Esophagus squamous epithelium (tissue), 5 donors: Measurements from ENCODE around the gene ZNF628. TPM values are rescaled to one million over a fixed set of nuclear protein-coding genes. Genes with fewer than 3 reads are reported as not detected.

Source experiments
- DNase-seq: peaks from one replicate; lab custom pipeline; 2025; lab: John Stamatoyannopoulos, UW
- H3K27ac ChIP-seq, 4 donors: fragments of 200-600 bp; sonication (generic); one replicate each; pipeline ENCODE4 v1.5.1; 2016 to 2019; ENCODE audit warnings: mild to moderate bottlenecking in 1 of 4
- H3K27me3 ChIP-seq, 4 donors: fragments of 200-600 bp; sonication (generic); 1 replicate in 3 of 4; 2 replicates in 1 of 4; pipeline versions ENCODE4 v1.5.1 to v1.6.0; 2017 to 2021; ENCODE audit warnings: antibody characterized with exemption in 1 of 4
- H3K36me3 ChIP-seq, 3 donors: fragments of 200-600 bp; sonication (generic); one replicate each; pipeline ENCODE4 v1.5.1; 2016 to 2019
- H3K4me1 ChIP-seq, 3 donors: fragments of 200-600 bp; sonication (generic); one replicate each; pipeline ENCODE4 v1.5.1; 2017 to 2019
- H3K4me3 ChIP-seq, 4 donors: fragments of 200-600 bp; sonication (generic); 1 replicate in 3 of 4; 2 replicates in 1 of 4; pipeline ENCODE4 v1.5.1; 2016 to 2019; ENCODE audit warnings: mild to moderate bottlenecking in 2 of 4, moderate library complexity in 1 of 4
- H3K9me3 ChIP-seq, 3 donors: fragments of 200-600 bp; sonication (generic); one replicate each; pipeline ENCODE4 v1.5.1; 2016 to 2019
- POLR2A ChIP-seq, 4 donors: fragments of 450-650 bp; IDR thresholded peaks; one replicate each; pipeline ENCODE4 v1.6.1; 2017; ENCODE audit warnings: antibody characterized with exemption in 4 of 4, mild to moderate bottlenecking in 4 of 4, moderate library complexity in 3 of 4
- WGBS, 2 donors: methylation state at CpG; one replicate each; pipeline ENCODE4 v1.1.5; 2018; 5-methylcytosine and 5-hydroxymethylcytosine counted together
- intact Hi-C: fragments of 100-400 bp; cut with DNase I; formaldehyde crosslinking; loops from one replicate; pipeline ENCODE4 v1.15.0; 2022
- total RNA-seq, 4 donors: library from RNA; depleted of rRNA; stranded (reverse); fragments of >200 nt; gene quantifications; one replicate each; pipeline ENCODE4 v1.1.0, GENCODE V29; 2016
- TF ChIP-seq, protein P1 (sequence below), 6 experiments: fragments of 450-650 bp in 4 of 6; fragments of 200-600 bp in 2 of 6; sonication (generic) in 2 of 6; IDR thresholded peaks; one replicate each; pipeline ENCODE4 v1.5.1; 2016 to 2019; ENCODE audit warnings: antibody characterized with exemption in 6 of 6, mild to moderate bottlenecking in 4 of 6, moderate library complexity in 4 of 6
- donor health status: DM: yes; HTN: yes; CAD: no.

ZNF628 gene
- total RNA-seq, 4 donors from 2014 or later: 4.4 to 22.0 (median 6.8) TPM

DNA sequence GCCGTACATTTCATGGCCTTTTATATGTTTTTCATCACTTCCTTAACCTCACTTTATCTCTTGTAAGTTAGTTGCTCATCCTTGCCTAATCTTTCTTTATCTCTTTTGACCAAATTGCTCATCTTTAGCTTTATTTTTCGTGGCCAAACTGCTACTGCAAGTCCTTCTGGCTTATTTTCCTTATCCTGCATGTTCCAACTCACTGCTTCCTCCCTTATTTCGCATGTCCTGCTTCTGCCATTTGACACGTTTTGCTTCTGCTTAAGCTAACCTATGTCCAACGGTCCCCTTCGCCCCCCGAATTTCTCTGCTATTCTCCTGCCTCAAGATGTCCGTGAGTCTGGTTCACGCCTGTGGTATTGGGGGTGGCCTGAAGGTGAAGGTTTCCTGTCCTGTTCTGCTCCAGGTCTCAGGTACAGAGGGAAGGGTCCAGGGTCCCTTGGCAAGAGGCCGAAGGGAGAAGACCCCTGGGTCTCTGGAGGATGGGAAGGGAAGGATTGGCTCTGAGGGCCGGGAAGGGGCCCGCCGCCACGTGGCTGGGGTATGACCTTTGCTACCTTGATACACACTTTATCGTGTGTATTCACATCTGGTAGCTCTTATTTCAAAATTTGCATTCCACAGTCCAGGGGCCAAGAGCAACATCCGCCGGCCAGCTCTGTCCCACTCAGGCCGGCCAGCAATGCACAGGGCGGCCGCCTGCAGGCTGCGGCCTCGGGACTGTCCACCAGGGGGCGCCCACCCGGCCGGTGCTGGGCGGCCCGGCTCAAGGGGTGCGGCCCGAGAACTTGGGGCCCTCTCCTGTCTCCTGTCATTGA, 9.0 kb upstream of the ZNF628 start:
- Histone ChIP-seq H3K4me1 (peaks cover 8 to 12% (median 9%) of the 10 kb centered on the region in 3 donors), H3K27me3 (no peaks in the 10 kb centered on the region), H3K36me3 (no peaks in the 10 kb centered on the region), H3K4me3 (no peak overlapping the region), H3K9me3 (no peaks in the 10 kb centered on the region), H3K27ac (no peak overlapping the region)
- TF ChIP-seq, protein P1, sequence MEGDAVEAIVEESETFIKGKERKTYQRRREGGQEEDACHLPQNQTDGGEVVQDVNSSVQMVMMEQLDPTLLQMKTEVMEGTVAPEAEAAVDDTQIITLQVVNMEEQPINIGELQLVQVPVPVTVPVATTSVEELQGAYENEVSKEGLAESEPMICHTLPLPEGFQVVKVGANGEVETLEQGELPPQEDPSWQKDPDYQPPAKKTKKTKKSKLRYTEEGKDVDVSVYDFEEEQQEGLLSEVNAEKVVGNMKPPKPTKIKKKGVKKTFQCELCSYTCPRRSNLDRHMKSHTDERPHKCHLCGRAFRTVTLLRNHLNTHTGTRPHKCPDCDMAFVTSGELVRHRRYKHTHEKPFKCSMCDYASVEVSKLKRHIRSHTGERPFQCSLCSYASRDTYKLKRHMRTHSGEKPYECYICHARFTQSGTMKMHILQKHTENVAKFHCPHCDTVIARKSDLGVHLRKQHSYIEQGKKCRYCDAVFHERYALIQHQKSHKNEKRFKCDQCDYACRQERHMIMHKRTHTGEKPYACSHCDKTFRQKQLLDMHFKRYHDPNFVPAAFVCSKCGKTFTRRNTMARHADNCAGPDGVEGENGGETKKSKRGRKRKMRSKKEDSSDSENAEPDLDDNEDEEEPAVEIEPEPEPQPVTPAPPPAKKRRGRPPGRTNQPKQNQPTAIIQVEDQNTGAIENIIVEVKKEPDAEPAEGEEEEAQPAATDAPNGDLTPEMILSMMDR (IDR thresholded peaks at IDR 0.05): peak; percentile 95 to 100 (median 96)
- no peak for TF ChIP-seq POLR2A (IDR thresholded peaks at IDR 0.05)
- intact Hi-C loops: loop anchor here (5.0 kb wide), 1 partner anchor 35 kb away; no protein-coding TSS in a partner anchor
- 35 to 67% methylated on average over 9 to 17 of the region's 29 CpGs for WGBS, 2 donors
- no peak for DNase-seq

DNA sequence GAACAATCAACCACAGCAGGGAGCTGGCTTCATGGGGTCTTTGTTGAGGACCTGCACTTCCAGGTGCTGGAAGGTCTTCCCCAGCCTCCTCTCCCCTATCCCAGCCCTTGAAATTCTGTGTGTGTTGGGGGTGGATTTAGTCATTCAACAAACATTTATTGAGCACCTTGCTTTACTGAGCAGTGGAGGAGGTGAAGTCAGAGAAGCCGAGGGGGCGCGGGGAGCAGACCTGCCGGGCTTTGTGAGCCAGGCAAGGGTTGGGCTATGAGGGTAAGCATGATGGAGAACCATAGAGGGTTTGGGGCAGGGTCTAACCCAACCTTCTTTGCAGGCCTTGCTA, 8.4 kb upstream of the ZNF628 start:
- H3K27ac ChIP-seq: no peak overlapping the region
- H3K4me1 ChIP-seq: peaks cover 8 to 10% (median 9%) of the 10 kb centered on the region in 3 donors
- intact Hi-C loops: loop anchor here (5.0 kb wide), 1 partner anchor 34 kb away; no protein-coding TSS in a partner anchor
- H3K4me3 ChIP-seq: no peak overlapping the region
- no peaks in the 10 kb centered on the region for H3K27me3 ChIP-seq
- no peak for DNase-seq
- H3K36me3 ChIP-seq: no peaks in the 10 kb centered on the region
- WGBS, 2 donors: 8% methylated on average over 4 of the region's 4 CpGs; no CpG with 5 or more reads in 1 of the 2 donors
- TF ChIP-seq, protein P1 (IDR thresholded peaks at IDR 0.05): peak in 2 of 6 experiments; percentile 2 to 22
- no peak for TF ChIP-seq POLR2A (IDR thresholded peaks at IDR 0.05)
- no peaks in the 10 kb centered on the region for H3K9me3 ChIP-seq

DNA sequence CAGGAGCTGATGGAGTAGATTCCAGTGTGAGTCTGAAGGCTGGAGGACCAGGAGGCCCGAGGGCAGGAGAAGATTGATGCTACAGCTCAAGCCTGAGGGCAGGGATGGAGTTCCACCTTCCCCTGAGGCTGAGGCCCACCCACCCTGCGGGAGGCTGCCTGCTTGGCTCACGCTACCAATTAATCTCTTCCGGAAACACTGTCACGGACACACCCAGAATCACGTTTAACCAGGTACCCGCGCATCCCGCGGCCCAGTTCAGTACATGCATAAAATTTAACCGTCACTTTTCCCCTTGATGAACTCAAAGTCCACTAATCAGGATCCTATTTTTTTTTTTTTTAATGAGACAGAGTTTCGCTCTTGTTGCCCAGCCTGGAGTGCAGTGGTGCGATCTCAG, 5.2 kb upstream of the ZNF628 start:
- Histone ChIP-seq H3K9me3 (no peaks in the 10 kb centered on the region), H3K4me1 (peaks cover 14 to 37% (median 21%) of the 10 kb centered on the region in 3 donors), H3K27me3 (no peaks in the 10 kb centered on the region), H3K36me3 (no peaks in the 10 kb centered on the region), H3K27ac (no peak overlapping the region), H3K4me3 (no peak overlapping the region)
- WGBS, 2 donors: 48 to 67% methylated on average over 13 of the region's 13 CpGs
- no peak for DNase-seq
- intact Hi-C loops: no loop called here
- TF ChIP-seq POLR2A (IDR thresholded peaks at IDR 0.05): no peak
- TF ChIP-seq, protein P1 (IDR thresholded peaks at IDR 0.05): no peak

DNA sequence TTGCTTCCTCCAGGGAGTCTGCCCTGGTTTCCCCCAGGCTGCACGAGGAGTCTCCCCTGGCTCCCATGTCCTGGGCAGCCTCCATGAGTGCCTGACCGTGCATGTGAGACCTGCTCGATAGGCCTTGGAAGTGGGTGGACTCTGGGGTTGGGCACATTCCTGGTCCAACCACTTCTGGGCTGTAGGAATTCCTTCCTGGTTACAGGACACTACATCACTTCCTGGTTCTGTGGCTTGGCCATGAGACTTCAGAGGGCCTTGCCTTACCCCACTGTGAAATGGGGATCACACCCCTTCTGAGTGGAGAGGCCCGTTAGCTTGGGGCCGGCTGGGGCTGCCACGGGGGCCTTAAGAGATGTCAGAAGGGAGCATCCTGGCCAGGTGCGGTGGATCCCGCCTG, 4.0 kb upstream of the ZNF628 start:
- Histone ChIP-seq H3K4me3 (no peak overlapping the region), H3K9me3 (no peaks in the 10 kb centered on the region), H3K36me3 (no peaks in the 10 kb centered on the region), H3K27ac (no peak overlapping the region), H3K27me3 (no peaks in the 10 kb centered on the region), H3K4me1 (peaks cover 14 to 41% (median 21%) of the 10 kb centered on the region in 3 donors)
- DNase-seq: no peak
- WGBS, 2 donors: 20 to 85% methylated on average over 1 to 4 of the region's 8 CpGs
- intact Hi-C loops: no loop called here
- no peak for TF ChIP-seq POLR2A (IDR thresholded peaks at IDR 0.05)
- TF ChIP-seq, protein P1 (IDR thresholded peaks at IDR 0.05): no peak
